ENCODE data around the gene DYRK1A.

- TF ChIP-seq CTCF (IDR thresholded peaks at IDR 0.05) (no peak), POLR2AphosphoS5 (IDR thresholded peaks at IDR 0.05) (no peak)
These were observed 141.8 kb downstream of the DYRK1A start for GRCh38 chr21:37508341-37508740.

Data from suprapubic skin (tissue), 3 donors.